WI38 (cell line): ENCODE measurements around the gene ANO8.

Experiments used
- H3K4me3 ChIP-seq: 2 replicates; pipeline ENCODE4 v1.5.1; 2011; ENCODE audit warnings: low read depth, mild to moderate bottlenecking, control low read depth, low read length
- TF ChIP-seq, protein P1 (sequence below): IDR thresholded peaks from 2 replicates; pipeline ENCODE4 v1.5.1; 2012; ENCODE audit warnings: low read depth, mild to moderate bottlenecking, control low read depth, low read length

The ANO8 gene

DNA sequence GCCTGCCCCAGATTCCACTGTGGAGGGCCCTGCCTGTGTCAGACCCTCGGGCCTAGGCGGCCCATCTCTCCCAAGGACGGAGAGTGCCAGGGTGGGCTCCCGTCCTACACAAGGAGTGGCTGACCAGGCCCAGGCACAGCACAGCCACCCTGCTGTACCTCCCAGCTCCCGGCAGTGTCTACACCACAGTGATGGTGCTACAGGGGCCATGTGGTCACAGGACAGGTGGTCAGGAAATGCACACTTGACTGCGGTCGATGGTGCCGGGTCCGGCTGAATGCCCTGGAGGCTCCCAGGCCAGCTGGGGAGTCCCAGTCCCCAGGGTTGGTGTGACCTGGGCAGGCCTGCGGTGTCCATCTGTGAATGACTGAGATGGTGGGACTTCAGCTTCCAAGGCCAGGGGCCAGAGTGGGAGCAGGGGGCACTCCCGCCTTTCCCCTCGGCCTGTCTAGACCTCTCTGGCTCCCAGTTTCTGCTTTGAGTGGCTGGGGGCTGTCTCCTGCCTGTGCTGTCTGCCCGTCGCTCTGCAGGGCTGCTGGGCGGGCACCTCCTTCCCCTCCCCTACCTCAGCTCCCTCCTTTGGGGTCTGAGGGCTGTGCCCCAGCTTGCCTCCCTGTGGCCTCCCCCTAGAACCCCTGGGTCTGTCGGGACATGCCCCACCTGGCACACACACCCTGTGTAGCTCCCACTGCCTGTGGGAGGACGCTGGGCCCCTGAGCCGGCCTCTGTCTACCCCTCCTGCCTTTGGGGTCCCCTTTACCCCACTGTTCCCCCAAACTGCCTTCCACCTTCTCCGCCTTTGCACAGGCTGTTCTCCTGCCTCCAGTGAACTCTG lies 12.8 kb downstream of the ANO8 start:
- TF ChIP-seq, protein P1, sequence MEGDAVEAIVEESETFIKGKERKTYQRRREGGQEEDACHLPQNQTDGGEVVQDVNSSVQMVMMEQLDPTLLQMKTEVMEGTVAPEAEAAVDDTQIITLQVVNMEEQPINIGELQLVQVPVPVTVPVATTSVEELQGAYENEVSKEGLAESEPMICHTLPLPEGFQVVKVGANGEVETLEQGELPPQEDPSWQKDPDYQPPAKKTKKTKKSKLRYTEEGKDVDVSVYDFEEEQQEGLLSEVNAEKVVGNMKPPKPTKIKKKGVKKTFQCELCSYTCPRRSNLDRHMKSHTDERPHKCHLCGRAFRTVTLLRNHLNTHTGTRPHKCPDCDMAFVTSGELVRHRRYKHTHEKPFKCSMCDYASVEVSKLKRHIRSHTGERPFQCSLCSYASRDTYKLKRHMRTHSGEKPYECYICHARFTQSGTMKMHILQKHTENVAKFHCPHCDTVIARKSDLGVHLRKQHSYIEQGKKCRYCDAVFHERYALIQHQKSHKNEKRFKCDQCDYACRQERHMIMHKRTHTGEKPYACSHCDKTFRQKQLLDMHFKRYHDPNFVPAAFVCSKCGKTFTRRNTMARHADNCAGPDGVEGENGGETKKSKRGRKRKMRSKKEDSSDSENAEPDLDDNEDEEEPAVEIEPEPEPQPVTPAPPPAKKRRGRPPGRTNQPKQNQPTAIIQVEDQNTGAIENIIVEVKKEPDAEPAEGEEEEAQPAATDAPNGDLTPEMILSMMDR = no peak
- H3K4me3 ChIP-seq = no peak overlapping the region

GRCh38 chr19:17320435-17320834 lies 14.2 kb downstream of the ANO8 start:
- TF ChIP-seq, protein P1 = no peak
- H3K4me3 ChIP-seq = no peak overlapping the region

- TF ChIP-seq, protein P1 = no peak
- no peak overlapping the region for H3K4me3 ChIP-seq
Observed at GRCh38 chr19:17319473-17320238, 15.0 kb downstream of the ANO8 start.

GRCh38 chr19:17318966-17319365 lies 15.7 kb downstream of the ANO8 start:
- no peak overlapping the region for H3K4me3 ChIP-seq
- TF ChIP-seq, protein P1 = no peak

DNA sequence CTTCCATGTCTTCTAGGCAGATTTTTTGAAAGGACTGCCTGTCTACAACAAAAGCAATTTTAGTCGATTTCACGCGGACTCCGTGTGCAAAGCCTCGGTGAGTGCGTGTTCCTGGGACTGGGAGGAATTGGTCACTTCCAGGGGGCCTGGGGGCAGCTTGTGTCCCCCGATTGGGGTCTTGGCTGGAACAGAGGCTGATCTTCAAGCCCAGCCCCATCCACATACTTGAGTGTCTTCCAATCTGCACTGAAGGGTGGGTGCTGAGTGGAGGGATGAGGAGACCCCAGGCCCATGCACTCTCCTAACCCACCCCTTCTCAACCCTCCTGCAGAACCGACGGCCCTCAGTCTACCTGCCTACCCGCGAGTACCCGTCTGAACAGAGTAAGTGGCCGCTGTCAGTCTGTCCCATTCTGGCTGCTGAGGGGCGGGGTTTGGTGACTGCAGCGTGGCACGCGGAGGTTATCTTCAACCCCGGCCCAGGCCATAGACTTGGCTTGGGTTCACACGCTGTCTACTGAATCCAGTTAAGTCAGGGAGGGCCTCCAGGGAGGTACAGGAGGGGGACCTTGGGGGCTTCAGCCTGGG lies 20.6 kb downstream of the ANO8 start:
- TF ChIP-seq, protein P1 = no peak

DNA sequence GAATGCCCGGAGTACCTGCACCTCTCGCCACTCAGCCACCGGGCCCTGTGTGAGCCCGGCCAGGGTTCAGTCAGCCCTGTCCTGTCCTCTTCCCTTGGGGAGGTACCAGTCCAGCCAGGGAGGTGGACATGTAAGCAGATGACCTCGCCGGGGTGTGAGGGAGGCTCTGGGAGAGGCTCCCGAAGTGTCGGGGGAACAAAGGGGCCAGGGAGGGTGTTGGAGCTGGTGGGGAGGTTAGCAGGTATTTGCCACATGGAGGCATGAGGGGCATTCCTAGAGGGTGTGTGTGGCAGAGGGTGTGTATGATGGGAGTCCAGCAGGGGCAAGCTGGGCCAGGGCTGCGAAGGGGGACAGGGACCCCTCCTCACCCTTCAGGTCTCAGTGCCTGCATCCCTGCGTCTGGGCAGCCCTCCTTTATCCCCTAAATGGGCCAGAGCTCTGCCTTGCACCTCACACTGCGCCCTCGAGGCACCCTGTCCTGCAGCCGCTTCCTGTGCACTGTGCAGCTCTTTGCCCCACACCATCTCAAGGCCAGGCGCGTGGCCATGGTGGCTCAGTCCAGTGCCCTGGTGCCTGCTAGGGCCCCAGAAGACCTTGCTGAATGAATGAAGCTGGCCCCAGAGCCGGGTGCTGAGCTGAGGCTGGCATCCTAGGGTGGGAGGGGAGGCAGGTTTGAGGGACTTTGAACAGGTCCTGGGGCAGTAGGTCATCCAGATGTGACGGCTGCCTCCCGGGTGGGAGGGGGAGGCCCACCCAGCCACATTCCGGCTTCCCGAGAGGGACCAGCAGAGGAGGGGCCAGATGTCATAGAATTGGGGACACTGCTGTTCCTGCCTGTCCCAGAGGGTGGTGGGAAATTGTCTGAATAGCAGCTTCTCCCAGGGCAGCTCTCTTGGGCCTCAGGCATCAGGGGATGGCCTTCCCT lies 22.2 kb downstream of the ANO8 start:
- peak overlapping the region; percentile 29; the same call in 1 of the 2 replicates for H3K4me3 ChIP-seq
- TF ChIP-seq, protein P1 = no peak

More for the DNA sequence above, 20.6 kb downstream of the ANO8 start:
- no peak overlapping the region for H3K4me3 ChIP-seq
